ENCODE data around the gene MAPKAP1.
"Not testable (repeated sequence)": the region's sequence is repeated elsewhere in the genome, so short reads cannot be mapped to it uniquely, and the experiment has no call there.

Gene MAPKAP1

GRCh38 chr9:125699870-125700269 lies 7.1 kb downstream of the MAPKAP1 start:
- no peak for DNase-seq
- H3K27ac ChIP-seq, result no peak overlapping the region
- H3K36me3 ChIP-seq (replicated peaks), result no peaks in the 10 kb centered on the region
- TF ChIP-seq, protein P1, sequence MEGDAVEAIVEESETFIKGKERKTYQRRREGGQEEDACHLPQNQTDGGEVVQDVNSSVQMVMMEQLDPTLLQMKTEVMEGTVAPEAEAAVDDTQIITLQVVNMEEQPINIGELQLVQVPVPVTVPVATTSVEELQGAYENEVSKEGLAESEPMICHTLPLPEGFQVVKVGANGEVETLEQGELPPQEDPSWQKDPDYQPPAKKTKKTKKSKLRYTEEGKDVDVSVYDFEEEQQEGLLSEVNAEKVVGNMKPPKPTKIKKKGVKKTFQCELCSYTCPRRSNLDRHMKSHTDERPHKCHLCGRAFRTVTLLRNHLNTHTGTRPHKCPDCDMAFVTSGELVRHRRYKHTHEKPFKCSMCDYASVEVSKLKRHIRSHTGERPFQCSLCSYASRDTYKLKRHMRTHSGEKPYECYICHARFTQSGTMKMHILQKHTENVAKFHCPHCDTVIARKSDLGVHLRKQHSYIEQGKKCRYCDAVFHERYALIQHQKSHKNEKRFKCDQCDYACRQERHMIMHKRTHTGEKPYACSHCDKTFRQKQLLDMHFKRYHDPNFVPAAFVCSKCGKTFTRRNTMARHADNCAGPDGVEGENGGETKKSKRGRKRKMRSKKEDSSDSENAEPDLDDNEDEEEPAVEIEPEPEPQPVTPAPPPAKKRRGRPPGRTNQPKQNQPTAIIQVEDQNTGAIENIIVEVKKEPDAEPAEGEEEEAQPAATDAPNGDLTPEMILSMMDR (IDR thresholded peaks at IDR 0.05; ENCODE audit: low read depth, low read length, missing control alignments), result no peak
- H3K27me3 ChIP-seq (replicated peaks), result no peaks in the 10 kb centered on the region
- in situ Hi-C loops (cut with HindIII; ENCODE audit: low pct_ligation_motif_present, low sequenced_read_pairs), result no loop called here
- H3K4me3 ChIP-seq (ENCODE audit: low read depth, low read length), result no peak overlapping the region

DNA sequence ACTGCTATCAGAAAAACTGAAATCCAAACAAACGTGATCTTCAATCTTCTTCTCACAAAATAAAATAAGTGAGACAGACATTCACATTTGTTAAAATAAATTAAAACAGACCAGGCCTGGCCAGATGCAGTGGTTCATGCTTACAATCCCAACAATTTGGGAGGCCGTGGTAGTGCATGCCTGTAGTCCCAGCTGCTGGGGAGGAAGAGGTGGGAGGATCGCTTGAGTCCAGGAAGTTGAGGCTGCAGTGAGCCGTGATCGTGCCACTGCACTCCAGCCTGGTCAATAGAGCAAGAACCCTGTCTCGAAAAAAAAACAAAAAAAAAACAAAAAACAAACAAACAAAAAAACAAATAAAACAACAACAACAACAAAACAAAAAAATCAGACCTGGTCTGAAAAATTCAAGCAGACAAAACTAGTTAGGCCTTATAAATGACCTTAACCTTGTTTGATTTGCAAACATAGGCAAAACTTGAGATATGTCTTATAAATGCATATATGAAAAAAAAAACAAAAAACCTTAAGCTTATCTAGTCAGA lies 10.8 kb downstream of the MAPKAP1 start:
- H3K27me3 ChIP-seq (replicated peaks), result no peaks in the 10 kb centered on the region
- no peak for DNase-seq

DNA sequence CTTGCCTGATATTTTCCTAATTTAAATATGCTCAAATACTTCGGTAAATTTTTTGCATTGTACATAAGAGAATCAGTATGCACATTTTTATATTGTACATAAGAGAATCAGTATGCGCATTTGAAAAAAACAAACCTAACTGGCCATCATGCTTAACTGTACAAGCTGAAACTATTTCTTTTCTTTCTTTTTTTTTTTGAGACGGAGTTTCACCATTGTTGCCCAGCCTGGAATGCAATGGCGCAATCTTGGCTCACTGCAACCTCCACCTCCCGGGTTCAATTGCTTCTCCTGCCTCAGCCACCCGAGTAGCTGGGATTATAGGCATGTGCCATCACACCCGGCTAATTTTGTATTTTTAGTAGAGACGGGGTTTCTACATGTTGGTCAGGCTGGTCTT lies 11.5 kb downstream of the MAPKAP1 start:
- DNase-seq; H3K4me3 ChIP-seq (ENCODE audit: low read depth, low read length); H3K27me3 ChIP-seq (replicated peaks); H3K27ac ChIP-seq; in situ Hi-C loops (cut with HindIII; ENCODE audit: low pct_ligation_motif_present, low sequenced_read_pairs); H3K36me3 ChIP-seq (replicated peaks): not testable (repeated sequence)

More for the DNA sequence above, 10.8 kb downstream of the MAPKAP1 start:
- Histone ChIP-seq H3K36me3 (replicated peaks) (no peaks in the 10 kb centered on the region), H3K27ac (no peak overlapping the region), H3K4me3 (ENCODE audit: low read depth, low read length) (no peak overlapping the region)
- in situ Hi-C loops (cut with HindIII; ENCODE audit: low pct_ligation_motif_present, low sequenced_read_pairs), result no loop called here
- TF ChIP-seq, protein P1 (IDR thresholded peaks at IDR 0.05; ENCODE audit: low read depth, low read length, missing control alignments), result no peak

- Histone ChIP-seq H3K27me3 (replicated peaks) (no peaks in the 10 kb centered on the region), H3K4me3 (ENCODE audit: low read depth, low read length) (no peak overlapping the region), H3K27ac (peak overlapping the region; percentile 63), H3K36me3 (replicated peaks) (no peaks in the 10 kb centered on the region)
- TF ChIP-seq, protein P1 (IDR thresholded peaks at IDR 0.05; ENCODE audit: low read depth, low read length, missing control alignments), result no peak
- DNase-seq, result peak; percentile 40
- in situ Hi-C loops (cut with HindIII; ENCODE audit: low pct_ligation_motif_present, low sequenced_read_pairs), result no loop called here
These were observed 12.5 kb downstream of the MAPKAP1 start for GRCh38 chr9:125694478-125694877.

DNA sequence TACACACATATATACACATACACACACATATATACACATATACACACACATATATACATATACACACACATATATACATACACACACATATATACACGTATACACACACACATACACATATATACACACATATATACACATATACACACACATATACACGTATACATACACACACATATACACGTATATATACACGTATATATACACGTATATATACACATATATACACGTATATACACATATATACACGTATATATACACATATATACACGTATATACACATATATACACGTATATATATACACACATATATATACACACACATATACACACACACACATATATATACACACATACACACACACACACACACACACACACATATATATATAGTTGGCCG lies 13.5 kb downstream of the MAPKAP1 start:
- in situ Hi-C loops (cut with HindIII; ENCODE audit: low pct_ligation_motif_present, low sequenced_read_pairs); H3K27ac ChIP-seq; DNase-seq; H3K27me3 ChIP-seq (replicated peaks); H3K4me3 ChIP-seq (ENCODE audit: low read depth, low read length); H3K36me3 ChIP-seq (replicated peaks): not testable (repeated sequence)

DNA sequence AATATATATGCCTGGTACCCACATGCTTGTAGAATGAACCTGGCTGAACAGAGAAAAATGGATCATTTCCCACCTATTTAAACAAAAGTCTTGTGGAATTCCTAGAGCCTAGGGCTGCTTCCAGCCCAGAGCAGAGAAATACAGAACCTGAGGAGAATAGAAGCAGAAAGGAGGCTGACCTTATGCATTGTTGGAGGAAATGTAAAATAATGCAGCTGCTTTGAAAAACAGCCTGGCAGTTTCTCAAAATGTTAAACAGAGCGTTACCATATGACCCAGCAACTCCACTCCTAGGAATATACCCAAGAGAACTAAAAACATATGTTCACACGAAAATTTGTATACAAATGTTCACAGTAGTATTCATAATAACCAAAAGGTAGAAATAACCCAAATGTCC lies 15.1 kb downstream of the MAPKAP1 start:
- Histone ChIP-seq H3K36me3 (replicated peaks) (no peaks in the 10 kb centered on the region), H3K4me3 (ENCODE audit: low read depth, low read length) (no peak overlapping the region), H3K27me3 (replicated peaks) (no peaks in the 10 kb centered on the region), H3K27ac (no peak overlapping the region)
- TF ChIP-seq, protein P1 (IDR thresholded peaks at IDR 0.05; ENCODE audit: low read depth, low read length, missing control alignments), result no peak
- no peak for DNase-seq
- in situ Hi-C loops (cut with HindIII; ENCODE audit: low pct_ligation_motif_present, low sequenced_read_pairs), result no loop called here

DNA sequence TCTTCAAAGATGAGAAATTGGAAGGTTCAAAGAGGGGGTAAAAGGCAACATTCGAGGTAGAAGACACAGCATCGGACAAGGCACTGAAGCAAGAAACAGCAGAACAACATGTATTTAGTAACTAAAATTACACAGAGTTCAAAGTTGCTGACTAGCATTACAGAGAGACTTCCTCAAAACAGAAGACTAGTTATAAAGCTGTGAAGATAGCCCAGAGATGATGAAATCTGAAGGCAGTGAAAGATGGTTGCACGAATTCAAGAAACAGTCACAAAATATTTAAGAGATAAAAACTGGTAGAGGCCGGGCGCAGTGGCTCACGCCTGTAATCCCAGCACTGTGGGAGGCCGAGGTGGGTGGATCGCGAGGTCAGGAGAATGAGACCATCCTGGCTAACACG lies 16.3 kb downstream of the MAPKAP1 start:
- no peaks in the 10 kb centered on the region for H3K27me3 ChIP-seq (replicated peaks)
- H3K4me3 ChIP-seq (ENCODE audit: low read depth, low read length), result no peak overlapping the region
- no peaks in the 10 kb centered on the region for H3K36me3 ChIP-seq (replicated peaks)
- DNase-seq, result no peak
- TF ChIP-seq, protein P1 (IDR thresholded peaks at IDR 0.05; ENCODE audit: low read depth, low read length, missing control alignments), result no peak
- in situ Hi-C loops (cut with HindIII; ENCODE audit: low pct_ligation_motif_present, low sequenced_read_pairs), result no loop called here
- H3K27ac ChIP-seq, result no peak overlapping the region
